HepG2 (cell line): ENCODE measurements around the gene C20orf202. TPM values are rescaled to one million over a fixed set of nuclear protein-coding genes. Genes with fewer than 3 reads are reported as not detected.

Experiments used
- ATAC-seq: fragments of 200-7000 bp; cut with Tn5 transposase; 3 replicates; pipeline ENCODE4 v1.9.1; 2020; ENCODE audit warnings: mild to moderate bottlenecking, moderate library complexity
- BruUV-seq: library from RNA; stranded (reverse); fragments of 400-500 nt; replicated peaks from 2 replicates; lab custom pipeline; 2021; lab: Mats Ljungman, UMichigan
- CTCF ChIA-PET: fragments of 300-600 bp; formaldehyde crosslinking; extraction: SDS; loops from one replicate; lab custom pipeline; 2021; ENCODE audit warnings: low total read pairs, inconsistent platforms, low intra/inter-chr PET ratio; lab: Yijun Ruan, JAX
- POLR2A ChIA-PET: fragments of 350-600 bp; sonication (Branson Sonifier 250); formaldehyde crosslinking; loops from one replicate; lab custom pipeline; 2020; ENCODE audit warnings: antibody characterized with exemption, inconsistent platforms; lab: Yijun Ruan, JAX
- DNase-seq: peaks from one replicate; pipeline ENCODE4 v3.0.0-alpha.2; 2015; ENCODE audit warnings: low spot score
- FAIRE-seq: peaks from 3 replicates; lab custom pipeline; 2011; peaks lifted over from hg19 to GRCh38; lab: Jason Lieb, UNC
- H2AFZ ChIP-seq: one replicate; pipeline ENCODE4 v1.6.1; 2011; ENCODE audit warnings: low read length, inconsistent platforms
- H3K27ac ChIP-seq: fragments of 300-600 bp; 3 replicates; pipeline ENCODE4 v1.8.0; 2011; ENCODE audit warnings: mixed run types, mild to moderate bottlenecking, mixed read lengths, low read length, inconsistent platforms; ENCODE audit not compliant: insufficient read depth; ENCODE audit errors: extremely low read length
- H3K27me3 ChIP-seq, 2 experiments: fragments of 200-600 bp in 1 of 2; 2 replicates in 1 of 2; 3 replicates in 1 of 2; pipeline versions ENCODE4 v1.6.0 to v1.8.0; 2011; ENCODE audit warnings: low read length in 2 of 2, mild to moderate bottlenecking in 2 of 2, moderate library complexity in 2 of 2, inconsistent platforms in 1 of 2; ENCODE audit not compliant: insufficient read depth in 2 of 2, control insufficient read depth in 1 of 2
- H3K36me3 ChIP-seq, 2 experiments: fragments of 200-600 bp in 1 of 2; replicated peaks in 1 of 2; 2 replicates in 1 of 2; 3 replicates in 1 of 2; pipeline versions ENCODE4 v1.5.1 to v1.8.0; 2011; ENCODE audit warnings: low read length in 2 of 2, inconsistent platforms in 1 of 2; ENCODE audit not compliant: insufficient read depth in 2 of 2, control insufficient read depth in 1 of 2
- H3K4me1 ChIP-seq: 2 replicates; pipeline ENCODE4 v1.5.1; 2012; ENCODE audit warnings: low read length, inconsistent platforms; ENCODE audit not compliant: insufficient read depth
- H3K4me2 ChIP-seq: 2 replicates; pipeline ENCODE4 v1.6.0; 2011; ENCODE audit warnings: low read depth, low read length, inconsistent platforms
- H3K4me3 ChIP-seq, 3 experiments: fragments of 200-600 bp in 1 of 3; sonication (generic), shearing (Covaris generic) in 1 of 3; replicated peaks in 1 of 3; 2 replicates each; pipeline ENCODE4 v1.5.1; 2011 to 2016; ENCODE audit warnings: low read length in 3 of 3, inconsistent platforms in 2 of 3, low read depth in 2 of 3, mild to moderate bottlenecking in 2 of 3, control low read depth in 1 of 3, mixed read lengths in 1 of 3; ENCODE audit not compliant: insufficient read depth in 1 of 3
- H3K79me2 ChIP-seq: one replicate; pipeline ENCODE4 v1.6.1; 2011; ENCODE audit warnings: low read length, inconsistent platforms; ENCODE audit not compliant: insufficient read depth
- H3K9ac ChIP-seq: 2 replicates; pipeline ENCODE4 v1.6.0; 2011; ENCODE audit warnings: mild to moderate bottlenecking, low read depth, low read length, inconsistent platforms; ENCODE audit not compliant: insufficient read depth
- H3K9me3 ChIP-seq: 2 replicates; pipeline ENCODE4 v1.5.1; 2012; ENCODE audit warnings: mild to moderate bottlenecking, low read length
- H4K20me1 ChIP-seq: 2 replicates; pipeline ENCODE4 v1.6.0; 2011; ENCODE audit warnings: inconsistent platforms, mild to moderate bottlenecking, low read length, moderate library complexity; ENCODE audit not compliant: insufficient read depth
- ARHGAP35 ChIP-seq: sonication (generic); formaldehyde crosslinking; IDR thresholded peaks from 2 replicates; pipeline ENCODE4 v1.9.0; 2022; ENCODE audit warnings: mild to moderate bottlenecking, inconsistent platforms, moderate library complexity, missing genetic modification reagents, borderline replicate concordance
- EZH2 ChIP-seq: conservative IDR thresholded peaks from 2 replicates; pipeline ENCODE4 v1.6.1; 2012; ENCODE audit warnings: mild to moderate bottlenecking, low read depth, low read length, moderate library complexity
- MED8 ChIP-seq: sonication (generic); formaldehyde crosslinking; IDR thresholded peaks from 2 replicates; pipeline ENCODE4 v1.8.1; 2023; ENCODE audit warnings: mild to moderate bottlenecking, missing genetic modification reagents; ENCODE audit not compliant: insufficient replicate concordance
- MXD4 ChIP-seq: IDR thresholded peaks from 2 replicates; pipeline ENCODE4 v1.6.1; 2016; ENCODE audit warnings: mild to moderate bottlenecking, missing biosample characterization, missing genetic modification reagents
- ZNF367 ChIP-seq: sonication (generic); formaldehyde crosslinking; IDR thresholded peaks from 2 replicates; pipeline ENCODE4 v1.4.0; 2020; ENCODE audit warnings: missing genetic modification reagents, borderline replicate concordance
- ZNF451 ChIP-seq: sonication (generic); formaldehyde crosslinking; IDR thresholded peaks from 2 replicates; pipeline ENCODE4 v1.5.0; 2020; ENCODE audit warnings: mild to moderate bottlenecking, missing genetic modification reagents
- ZNF781 ChIP-seq: sonication (generic); formaldehyde crosslinking; IDR thresholded peaks from 2 replicates; pipeline ENCODE4 v1.5.1; 2020; ENCODE audit warnings: borderline replicate concordance, mild to moderate bottlenecking, missing genetic modification reagents; ENCODE audit errors: not compliant biosample characterization
- WGBS: methylation state at CpG from one replicate; pipeline ENCODE4 v1.1.6; 2017; ENCODE audit warnings: low lambda C conversion rate; 5-methylcytosine and 5-hydroxymethylcytosine counted together
- in situ Hi-C: cut with HindIII; loops from 2 replicates; pipeline ENCODE4 v1.10.0; 2017; ENCODE audit warnings: low pct_unique_long_range_greater_than_20kb; ENCODE audit not compliant: extremely low pct_ligation_motif_present
- intact Hi-C: fragments of 100-400 bp; cut with micrococcal nuclease; formaldehyde crosslinking; loops from one replicate; pipeline ENCODE4 v1.10.0; 2022; ENCODE audit not compliant: unreplicated experiment
- polyA plus RNA-seq, 8 experiments: library from polyadenylated mRNA; depleted of rRNA in 3 of 8; stranded (reverse) in 7 of 8; unstranded in 1 of 8; fragments of >200 nt; fragmentation: Illumina TruSeq in 4 of 8; extraction: Trizol in 4 of 8; gene quantifications; 2 replicates each; pipeline versions ENCODE4 v1.2.1 to v1.2.3, GENCODE V29; 2011 to 2016; ENCODE audit warnings: low read depth in 4 of 8, missing spikeins in 1 of 8, mixed read lengths in 1 of 8; ENCODE audit not compliant: insufficient read depth in 1 of 8
- total RNA-seq, 5 experiments: library from RNA; depleted of rRNA; stranded (reverse); fragments of >200 nt; fragmentation: Illumina TruSeq; extraction: Trizol; gene quantifications; 2 replicates each; pipeline ENCODE4 v1.2.3, GENCODE V29; 2016; ENCODE audit warnings: low read depth in 1 of 5
- TF ChIP-seq, protein P1 (sequence below): sonication (generic); formaldehyde crosslinking; IDR thresholded peaks from 2 replicates; pipeline ENCODE4 v1.8.0; 2022; ENCODE audit warnings: missing genetic modification reagents, mild to moderate bottlenecking, moderate library complexity, borderline replicate concordance
- TF ChIP-seq, protein P2 (sequence below): sonication (generic); formaldehyde crosslinking; IDR thresholded peaks from 2 replicates; pipeline ENCODE4 v1.9.0; 2021; ENCODE audit warnings: missing genetic modification reagents, borderline replicate concordance
- TF ChIP-seq, protein P3 (sequence below): sonication (generic); formaldehyde crosslinking; IDR thresholded peaks from 2 replicates; pipeline ENCODE4 v1.8.1; 2023; ENCODE audit warnings: mild to moderate bottlenecking, moderate library complexity, missing genetic modification reagents
- TF ChIP-seq, protein P4 (sequence below): sonication (generic); formaldehyde crosslinking; IDR thresholded peaks from 2 replicates; pipeline ENCODE4 v1.5.0; 2020; ENCODE audit warnings: mild to moderate bottlenecking, missing genetic modification reagents
- TF ChIP-seq, protein P5 (sequence below), 2 experiments: IDR thresholded peaks; 2 replicates each; pipeline ENCODE4 v1.6.1; 2011 to 2012; ENCODE audit warnings: low read length in 2 of 2, borderline replicate concordance in 1 of 2, low read depth in 1 of 2, mild to moderate bottlenecking in 1 of 2, moderate library complexity in 1 of 2

C20orf202 gene
- total and polyA plus RNA-seq, 2 of the 13 experiments (the other 11 are each of a cell fraction or from before 2014, with no cell fraction given), result 0.20 to 1.2 TPM

DNA sequence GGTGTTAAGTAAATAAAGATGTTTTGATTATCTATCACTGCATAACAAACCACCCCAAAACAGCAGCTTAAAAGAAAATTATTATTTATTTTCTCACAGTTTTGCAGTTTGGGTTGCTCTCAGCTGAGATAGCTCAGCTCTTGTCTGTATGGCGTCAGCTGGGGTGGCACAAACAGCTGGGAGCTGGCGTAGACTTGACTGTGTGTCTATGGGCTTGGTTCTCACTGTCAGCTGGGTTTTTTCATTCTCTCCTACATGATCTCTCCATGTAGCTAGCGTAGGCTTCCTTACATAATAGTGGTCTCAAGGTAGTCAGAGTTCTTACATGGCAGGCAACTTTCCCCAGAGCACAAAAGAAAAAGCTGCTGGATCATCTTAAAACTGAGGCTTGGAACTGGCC, 12.0 kb upstream of the C20orf202 start (continued):
- TF ChIP-seq ZNF367, result no peak
- TF ChIP-seq, protein P1, sequence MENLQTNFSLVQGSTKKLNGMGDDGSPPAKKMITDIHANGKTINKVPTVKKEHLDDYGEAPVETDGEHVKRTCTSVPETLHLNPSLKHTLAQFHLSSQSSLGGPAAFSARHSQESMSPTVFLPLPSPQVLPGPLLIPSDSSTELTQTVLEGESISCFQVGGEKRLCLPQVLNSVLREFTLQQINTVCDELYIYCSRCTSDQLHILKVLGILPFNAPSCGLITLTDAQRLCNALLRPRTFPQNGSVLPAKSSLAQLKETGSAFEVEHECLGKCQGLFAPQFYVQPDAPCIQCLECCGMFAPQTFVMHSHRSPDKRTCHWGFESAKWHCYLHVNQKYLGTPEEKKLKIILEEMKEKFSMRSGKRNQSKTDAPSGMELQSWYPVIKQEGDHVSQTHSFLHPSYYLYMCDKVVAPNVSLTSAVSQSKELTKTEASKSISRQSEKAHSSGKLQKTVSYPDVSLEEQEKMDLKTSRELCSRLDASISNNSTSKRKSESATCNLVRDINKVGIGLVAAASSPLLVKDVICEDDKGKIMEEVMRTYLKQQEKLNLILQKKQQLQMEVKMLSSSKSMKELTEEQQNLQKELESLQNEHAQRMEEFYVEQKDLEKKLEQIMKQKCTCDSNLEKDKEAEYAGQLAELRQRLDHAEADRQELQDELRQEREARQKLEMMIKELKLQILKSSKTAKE (CRISPR knock-in tag), result no peak
- TF ChIP-seq, protein P2, sequence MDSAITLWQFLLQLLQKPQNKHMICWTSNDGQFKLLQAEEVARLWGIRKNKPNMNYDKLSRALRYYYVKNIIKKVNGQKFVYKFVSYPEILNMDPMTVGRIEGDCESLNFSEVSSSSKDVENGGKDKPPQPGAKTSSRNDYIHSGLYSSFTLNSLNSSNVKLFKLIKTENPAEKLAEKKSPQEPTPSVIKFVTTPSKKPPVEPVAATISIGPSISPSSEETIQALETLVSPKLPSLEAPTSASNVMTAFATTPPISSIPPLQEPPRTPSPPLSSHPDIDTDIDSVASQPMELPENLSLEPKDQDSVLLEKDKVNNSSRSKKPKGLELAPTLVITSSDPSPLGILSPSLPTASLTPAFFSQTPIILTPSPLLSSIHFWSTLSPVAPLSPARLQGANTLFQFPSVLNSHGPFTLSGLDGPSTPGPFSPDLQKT, result no peak
- TF ChIP-seq MXD4 (CRISPR knock-in tag), result no peak
- TF ChIP-seq ARHGAP35 (CRISPR knock-in tag), result no peak
- TF ChIP-seq ZNF451 (CRISPR knock-in tag), result no peak

DNA sequence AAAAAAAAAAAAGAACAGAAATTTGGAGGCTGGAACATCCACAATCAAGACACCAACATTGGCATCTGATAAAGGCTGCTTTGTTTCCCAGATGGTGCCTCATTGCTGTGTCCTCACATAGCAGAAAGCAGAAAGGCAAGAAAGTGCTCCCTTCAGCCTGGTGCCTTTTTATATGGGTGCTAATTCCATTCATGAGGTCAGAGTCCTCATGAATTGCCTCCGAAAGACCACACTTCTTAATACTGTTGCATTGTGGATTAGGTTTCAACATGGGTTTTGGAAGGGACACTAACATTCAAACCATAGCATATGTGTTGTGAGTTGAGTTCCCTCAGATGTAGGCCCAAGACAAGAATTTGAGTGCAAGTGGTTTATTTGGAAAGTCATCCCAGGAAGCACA, 8.0 kb upstream of the C20orf202 start:
- Histone ChIP-seq H3K4me3 (no peak overlapping the region), H3K9me3 (no peaks in the 10 kb centered on the region), H3K79me2 (no peaks in the 10 kb centered on the region), H3K4me2 (no peak overlapping the region), H2AFZ (no peak overlapping the region), H4K20me1 (no peaks in the 10 kb centered on the region), H3K36me3 (no peaks in the 10 kb centered on the region), H3K4me1 (no peaks in the 10 kb centered on the region), H3K27me3 (peaks cover 0 to 2% of the 10 kb centered on the region in 2 experiments; a peak in 2 of 5 replicates), H3K27ac (no peak overlapping the region), H3K9ac (no peak overlapping the region)
- ChIA-PET POLR2A (no interaction called here), CTCF (no interaction called here)
- 36% methylated on average over 1 of the region's 1 CpG for WGBS
- no TSS peak for BruUV-seq
- intact Hi-C loops, result no loop called here
- no peak for DNase-seq
- in situ Hi-C loops, result no loop called here
- no peak for ATAC-seq
- FAIRE-seq, result no peak
- no peak for TF ChIP-seq EZH2
- TF ChIP-seq, protein P3, sequence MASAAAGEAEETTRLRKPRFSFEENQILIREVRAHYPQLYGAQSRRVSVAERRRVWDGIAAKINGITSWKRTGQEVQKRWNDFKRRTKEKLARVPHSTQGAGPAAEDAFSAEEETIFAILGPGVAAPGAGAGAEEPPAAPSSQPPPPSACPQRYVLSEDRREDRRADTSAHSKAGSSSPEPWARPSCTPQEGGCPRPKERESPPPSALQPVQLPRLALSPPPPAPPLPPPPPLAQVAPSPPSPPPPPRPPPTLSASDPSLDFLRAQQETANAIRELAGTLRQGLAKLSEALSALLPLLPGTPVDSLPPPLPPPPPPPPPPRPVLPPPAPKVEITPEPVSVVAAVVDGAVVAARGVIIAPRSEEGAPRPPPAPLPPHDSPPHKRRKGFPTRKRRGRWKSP, result no peak
- TF ChIP-seq MED8, result no peak
- TF ChIP-seq, protein P4, sequence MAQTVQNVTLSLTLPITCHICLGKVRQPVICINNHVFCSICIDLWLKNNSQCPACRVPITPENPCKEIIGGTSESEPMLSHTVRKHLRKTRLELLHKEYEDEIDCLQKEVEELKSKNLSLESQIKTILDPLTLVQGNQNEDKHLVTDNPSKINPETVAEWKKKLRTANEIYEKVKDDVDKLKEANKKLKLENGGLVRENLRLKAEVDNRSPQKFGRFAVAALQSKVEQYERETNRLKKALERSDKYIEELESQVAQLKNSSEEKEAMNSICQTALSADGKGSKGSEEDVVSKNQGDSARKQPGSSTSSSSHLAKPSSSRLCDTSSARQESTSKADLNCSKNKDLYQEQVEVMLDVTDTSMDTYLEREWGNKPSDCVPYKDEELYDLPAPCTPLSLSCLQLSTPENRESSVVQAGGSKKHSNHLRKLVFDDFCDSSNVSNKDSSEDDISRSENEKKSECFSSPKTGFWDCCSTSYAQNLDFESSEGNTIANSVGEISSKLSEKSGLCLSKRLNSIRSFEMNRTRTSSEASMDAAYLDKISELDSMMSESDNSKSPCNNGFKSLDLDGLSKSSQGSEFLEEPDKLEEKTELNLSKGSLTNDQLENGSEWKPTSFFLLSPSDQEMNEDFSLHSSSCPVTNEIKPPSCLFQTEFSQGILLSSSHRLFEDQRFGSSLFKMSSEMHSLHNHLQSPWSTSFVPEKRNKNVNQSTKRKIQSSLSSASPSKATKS, result no peak
- TF ChIP-seq ZNF781, result no peak
- TF ChIP-seq, protein P5, sequence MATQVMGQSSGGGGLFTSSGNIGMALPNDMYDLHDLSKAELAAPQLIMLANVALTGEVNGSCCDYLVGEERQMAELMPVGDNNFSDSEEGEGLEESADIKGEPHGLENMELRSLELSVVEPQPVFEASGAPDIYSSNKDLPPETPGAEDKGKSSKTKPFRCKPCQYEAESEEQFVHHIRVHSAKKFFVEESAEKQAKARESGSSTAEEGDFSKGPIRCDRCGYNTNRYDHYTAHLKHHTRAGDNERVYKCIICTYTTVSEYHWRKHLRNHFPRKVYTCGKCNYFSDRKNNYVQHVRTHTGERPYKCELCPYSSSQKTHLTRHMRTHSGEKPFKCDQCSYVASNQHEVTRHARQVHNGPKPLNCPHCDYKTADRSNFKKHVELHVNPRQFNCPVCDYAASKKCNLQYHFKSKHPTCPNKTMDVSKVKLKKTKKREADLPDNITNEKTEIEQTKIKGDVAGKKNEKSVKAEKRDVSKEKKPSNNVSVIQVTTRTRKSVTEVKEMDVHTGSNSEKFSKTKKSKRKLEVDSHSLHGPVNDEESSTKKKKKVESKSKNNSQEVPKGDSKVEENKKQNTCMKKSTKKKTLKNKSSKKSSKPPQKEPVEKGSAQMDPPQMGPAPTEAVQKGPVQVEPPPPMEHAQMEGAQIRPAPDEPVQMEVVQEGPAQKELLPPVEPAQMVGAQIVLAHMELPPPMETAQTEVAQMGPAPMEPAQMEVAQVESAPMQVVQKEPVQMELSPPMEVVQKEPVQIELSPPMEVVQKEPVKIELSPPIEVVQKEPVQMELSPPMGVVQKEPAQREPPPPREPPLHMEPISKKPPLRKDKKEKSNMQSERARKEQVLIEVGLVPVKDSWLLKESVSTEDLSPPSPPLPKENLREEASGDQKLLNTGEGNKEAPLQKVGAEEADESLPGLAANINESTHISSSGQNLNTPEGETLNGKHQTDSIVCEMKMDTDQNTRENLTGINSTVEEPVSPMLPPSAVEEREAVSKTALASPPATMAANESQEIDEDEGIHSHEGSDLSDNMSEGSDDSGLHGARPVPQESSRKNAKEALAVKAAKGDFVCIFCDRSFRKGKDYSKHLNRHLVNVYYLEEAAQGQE (IDR thresholded peaks at IDR 0.05; ENCODE audit: borderline replicate concordance in 1 of 2, low read depth in 1 of 2, low read length in 2 of 2), result no peak
